Vagina (tissue), 2 donors: ENCODE data around the gene RIT2.

Experiments
- POLR2AphosphoS5 ChIP-seq, 2 donors: sonication (generic); formaldehyde crosslinking; IDR thresholded peaks; one replicate each; pipeline ENCODE4 v1.9.0; 2017; ENCODE audit warnings: antibody characterized with exemption in 2 of 2, mild to moderate bottlenecking in 2 of 2, low read depth in 1 of 2; ENCODE audit not compliant: insufficient read depth in 1 of 2
- TF ChIP-seq, protein P1 (sequence below), 3 experiments: fragments of 450-650 bp in 2 of 3; fragments of 200-600 bp in 1 of 3; sonication (generic) in 1 of 3; IDR thresholded peaks; one replicate each; pipeline ENCODE4 v1.5.1; 2017 to 2019; ENCODE audit warnings: antibody characterized with exemption in 3 of 3, mild to moderate bottlenecking in 2 of 3, moderate library complexity in 2 of 3

DNA sequence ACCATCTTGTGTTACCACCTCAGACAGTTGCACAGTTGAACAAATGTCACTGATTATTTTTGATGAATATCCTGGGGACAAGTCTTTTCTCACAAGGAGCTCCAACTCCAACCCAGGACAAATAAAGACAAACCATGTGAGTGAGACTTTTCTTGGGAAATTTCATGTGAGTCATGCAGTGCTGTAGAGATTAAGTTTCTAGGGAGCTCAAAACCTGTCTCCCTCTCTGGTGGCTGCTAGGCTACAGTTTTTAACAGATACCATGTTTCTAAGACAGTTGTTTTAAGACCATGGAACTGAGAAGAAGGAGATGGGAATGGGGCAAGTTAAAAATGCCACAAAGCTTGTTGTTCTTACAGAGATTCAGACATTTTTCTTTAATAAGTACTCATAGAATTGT lies 255.5 kb downstream of the RIT2 start:
- TF ChIP-seq POLR2AphosphoS5 (IDR thresholded peaks at IDR 0.05; ENCODE audit: insufficient read depth in 1 of 2, low read depth in 1 of 2): no peak
- TF ChIP-seq, protein P1, sequence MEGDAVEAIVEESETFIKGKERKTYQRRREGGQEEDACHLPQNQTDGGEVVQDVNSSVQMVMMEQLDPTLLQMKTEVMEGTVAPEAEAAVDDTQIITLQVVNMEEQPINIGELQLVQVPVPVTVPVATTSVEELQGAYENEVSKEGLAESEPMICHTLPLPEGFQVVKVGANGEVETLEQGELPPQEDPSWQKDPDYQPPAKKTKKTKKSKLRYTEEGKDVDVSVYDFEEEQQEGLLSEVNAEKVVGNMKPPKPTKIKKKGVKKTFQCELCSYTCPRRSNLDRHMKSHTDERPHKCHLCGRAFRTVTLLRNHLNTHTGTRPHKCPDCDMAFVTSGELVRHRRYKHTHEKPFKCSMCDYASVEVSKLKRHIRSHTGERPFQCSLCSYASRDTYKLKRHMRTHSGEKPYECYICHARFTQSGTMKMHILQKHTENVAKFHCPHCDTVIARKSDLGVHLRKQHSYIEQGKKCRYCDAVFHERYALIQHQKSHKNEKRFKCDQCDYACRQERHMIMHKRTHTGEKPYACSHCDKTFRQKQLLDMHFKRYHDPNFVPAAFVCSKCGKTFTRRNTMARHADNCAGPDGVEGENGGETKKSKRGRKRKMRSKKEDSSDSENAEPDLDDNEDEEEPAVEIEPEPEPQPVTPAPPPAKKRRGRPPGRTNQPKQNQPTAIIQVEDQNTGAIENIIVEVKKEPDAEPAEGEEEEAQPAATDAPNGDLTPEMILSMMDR (IDR thresholded peaks at IDR 0.05): no peak
